ENCODE results near the gene ADGRB2. TPM values are rescaled to one million over a fixed set of nuclear protein-coding genes. Genes with fewer than 3 reads are reported as not detected.

Gene ADGRB2
- total and polyA plus RNA-seq, 12 donors = 0.91 to 17.9 (median 8.6) TPM

- intact Hi-C loops (cut with DNase I) = no loop called here
- WGBS, 2 donors = 91 to 92% methylated on average over 7 of the region's 7 CpGs
- ATAC-seq (no peak), DNase-seq (no peak)
- peaks cover 0 to 44% (median 11%) of the 10 kb centered on the region in 7 donors for H3K27me3 ChIP-seq
- no peaks in the 10 kb centered on the region for H3K36me3 ChIP-seq
- H3K27ac ChIP-seq = no peak overlapping the region
- H3K4me1 ChIP-seq = peaks cover 15 to 57% (median 41%) of the 10 kb centered on the region in 9 donors
- H3K9me3 ChIP-seq = no peaks in the 10 kb centered on the region
- no peak for TF ChIP-seq CTCF (IDR thresholded peaks at IDR 0.05)
- H3K4me3 ChIP-seq = no peak overlapping the region
Measured at GRCh38 chr1:31758823-31759222, 5.3 kb downstream of the ADGRB2 start.

DNA sequence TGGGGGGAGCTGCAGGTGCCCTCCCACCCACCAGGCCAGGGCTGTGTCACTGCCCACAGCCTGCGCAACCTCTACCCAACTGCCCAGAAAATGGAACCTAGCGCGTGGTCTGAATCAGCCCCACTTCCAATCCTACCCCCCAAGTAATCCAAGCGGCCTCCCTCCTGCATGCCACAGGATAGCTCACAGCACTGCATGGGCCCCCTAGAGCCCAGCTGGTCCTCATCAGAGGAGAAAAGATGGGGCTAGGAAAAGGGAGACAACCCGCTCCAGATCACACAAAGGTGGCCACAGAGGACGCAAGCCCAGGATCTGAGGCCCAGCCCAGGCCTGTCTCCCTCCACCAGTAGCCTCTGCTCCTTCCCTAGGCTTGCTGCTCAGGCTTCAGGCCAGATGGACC is 6.2 kb downstream of the ADGRB2 start:
- no peak for TF ChIP-seq CTCF (IDR thresholded peaks at IDR 0.05)
- WGBS, 2 donors = 98% methylated on average over 6 of the region's 6 CpGs
- Histone ChIP-seq H3K4me1 (peaks cover 13 to 59% (median 46%) of the 10 kb centered on the region in 9 donors), H3K4me3 (no peak overlapping the region), H3K27me3 (peaks cover 0 to 36% (median 11%) of the 10 kb centered on the region in 7 donors), H3K36me3 (no peaks in the 10 kb centered on the region), H3K27ac (no peak overlapping the region), H3K9me3 (no peaks in the 10 kb centered on the region)
- intact Hi-C loops (cut with DNase I) = no loop called here
- DNase-seq (no peak), ATAC-seq (no peak)

DNA sequence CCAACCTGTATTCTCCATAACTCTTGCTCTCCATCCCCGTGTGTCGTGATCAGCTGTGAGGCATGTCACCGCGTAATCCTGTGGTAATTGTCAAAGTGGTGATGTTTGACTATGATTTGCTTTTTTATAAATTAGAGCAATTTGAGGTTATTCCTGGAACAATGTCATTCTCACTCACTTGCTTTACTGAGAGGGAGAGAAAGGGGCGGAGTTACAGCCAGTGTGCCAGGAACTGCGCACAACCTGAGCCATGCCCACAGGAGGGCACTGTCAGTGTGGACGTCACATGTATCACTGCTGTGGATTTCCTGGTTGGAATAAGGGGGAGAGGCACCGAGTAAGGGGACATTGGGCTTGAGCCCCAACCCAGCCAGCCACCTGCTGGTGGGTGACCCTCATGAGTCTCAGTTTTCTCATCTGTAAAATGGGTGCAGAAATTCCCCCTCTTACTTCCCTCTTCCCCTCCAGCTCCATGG is 6.9 kb downstream of the ADGRB2 start:
- 91 to 93% methylated on average over 8 of the region's 8 CpGs for WGBS, 2 donors
- Histone ChIP-seq H3K27me3 (peaks cover 0 to 29% (median 3%) of the 10 kb centered on the region in 7 donors), H3K4me3 (no peak overlapping the region), H3K27ac (no peak overlapping the region), H3K4me1 (peaks cover 10 to 59% (median 43%) of the 10 kb centered on the region in 9 donors), H3K9me3 (no peaks in the 10 kb centered on the region), H3K36me3 (no peaks in the 10 kb centered on the region)
- DNase-seq (no peak), ATAC-seq (no peak)
- TF ChIP-seq CTCF (IDR thresholded peaks at IDR 0.05) = no peak
- intact Hi-C loops (cut with DNase I) = no loop called here

GRCh38 chr1:31756578-31756977 is 7.6 kb downstream of the ADGRB2 start:
- H3K9me3 ChIP-seq = no peaks in the 10 kb centered on the region
- ATAC-seq (no peak), DNase-seq (no peak)
- H3K36me3 ChIP-seq = no peaks in the 10 kb centered on the region
- no peak overlapping the region for H3K4me3 ChIP-seq
- H3K27me3 ChIP-seq = peaks cover 0 to 22% (median 0%) of the 10 kb centered on the region in 7 donors
- TF ChIP-seq CTCF (IDR thresholded peaks at IDR 0.05) = no peak
- peaks cover 10 to 64% (median 48%) of the 10 kb centered on the region in 9 donors for H3K4me1 ChIP-seq
- H3K27ac ChIP-seq = no peak overlapping the region
- 95% methylated on average over 13 of the region's 13 CpGs for WGBS, 2 donors
- intact Hi-C loops (cut with DNase I) = no loop called here

Data from heart right ventricle (tissue), 16 donors.